Skeletal muscle tissue (tissue), 5 donors: ENCODE measurements around the gene GNAI3. TPM values are rescaled to one million over a fixed set of nuclear protein-coding genes. Genes with fewer than 3 reads are reported as not detected.

Experiments
- H3K27ac ChIP-seq: one replicate; pipeline ENCODE4 v1.7.0; 2013; ENCODE audit warnings: mild to moderate bottlenecking, low read depth, low read length, inconsistent platforms
- H3K27me3 ChIP-seq, 3 donors: one replicate each; pipeline ENCODE4 v1.7.0; 2013; ENCODE audit warnings: low read length in 3 of 3; ENCODE audit not compliant: control insufficient read depth in 3 of 3, insufficient read depth in 3 of 3
- H3K36me3 ChIP-seq, 3 donors: one replicate each; pipeline ENCODE4 v1.7.0; 2013; ENCODE audit warnings: low read length in 3 of 3; ENCODE audit not compliant: control insufficient read depth in 3 of 3, insufficient read depth in 3 of 3
- H3K4me1 ChIP-seq, 3 donors: one replicate each; pipeline ENCODE4 v1.7.0; 2013; ENCODE audit warnings: low read length in 3 of 3, mild to moderate bottlenecking in 3 of 3; ENCODE audit not compliant: control insufficient read depth in 3 of 3, insufficient read depth in 3 of 3
- H3K4me3 ChIP-seq, 3 donors: one replicate each; pipeline ENCODE4 v1.7.0; 2013; ENCODE audit warnings: low read length in 3 of 3
- H3K9ac ChIP-seq, 3 donors: one replicate each; pipeline ENCODE4 v1.7.0; 2013; ENCODE audit warnings: low read length in 3 of 3, mild to moderate bottlenecking in 3 of 3, moderate library complexity in 2 of 3, low read depth in 1 of 3
- H3K9me3 ChIP-seq, 3 donors: one replicate each; pipeline ENCODE4 v1.7.0; 2013; ENCODE audit warnings: low read length in 3 of 3; ENCODE audit not compliant: control insufficient read depth in 3 of 3
- small RNA-seq: library from RNA; depleted of rRNA; stranded (forward); fragments of <200 nt; gene quantifications from one replicate; pipeline ENCODE3, GENCODE V24; 2014
- total RNA-seq: library from RNA; depleted of rRNA; stranded (reverse); fragments of >200 nt; gene quantifications from one replicate; pipeline ENCODE4 v1.2.3, GENCODE V29; 2014
- donor health status: Osteomylitis.

GNAI3 gene
- total RNA-seq, 1 donor from 2014 or later: 8.4 TPM

- peak within 1 kb of the TSS; percentile 71 to 81 (median 80) for H3K9ac ChIP-seq
- H3K27ac ChIP-seq: peak within 1 kb of the TSS; percentile 68
- H3K4me3 ChIP-seq: peak within 1 kb of the TSS; percentile 70 to 74 (median 72)
Measured at GRCh38 chr1:109667452-109668122, 119.2 kb downstream of the GNAI3 start, which contains the start of gene GSTM2. Gene GSTM2, plus strand, starts transcription at chr1:109668057. Its CDS starts 59 bp downstream, at chr1:109668116.

More at GRCh38 chr1:109667452-109668122, 119.2 kb downstream of the GNAI3 start, which contains the start of gene GSTM2:
- Histone ChIP-seq H3K36me3 (peaks cover 6 to 17% (median 13%) of the 10 kb centered on the region in 3 donors), H3K9me3 (no peaks in the 10 kb centered on the region), H3K4me1 (peaks cover 8 to 21% (median 11%) of the 10 kb centered on the region in 3 donors), H3K27me3 (no peaks in the 10 kb centered on the region)

Small RNA genes lying within 50 kb of the gene (small RNA-seq; reads per million reads assigned to genes)
- gene RNU6V: not detected

Other genes with a start within 250 kb of the GNAI3 start
- under 0.01 TPM for gene MYBPHL, start 241.6 kb upstream of the GNAI3 start, total RNA-seq
- gene SORT1, start 150.7 kb upstream of the GNAI3 start, total RNA-seq: 22.4 TPM
- gene PSMA5, start 122.2 kb upstream of the GNAI3 start, total RNA-seq: 28.2 TPM
- 38.6 TPM for gene SYPL2, start 82.1 kb upstream of the GNAI3 start, total RNA-seq
- 3.1 TPM for gene ATXN7L2, start 64.7 kb upstream of the GNAI3 start, total RNA-seq
- 4.2 TPM for gene CYB561D1, start 54.5 kb upstream of the GNAI3 start, total RNA-seq
- 8.4 TPM for gene AMIGO1, start 38.9 kb upstream of the GNAI3 start, total RNA-seq
- 0.52 TPM for gene GPR61, start 8.7 kb upstream of the GNAI3 start, total RNA-seq
- not detected for gene GNAT2, start 71.0 kb downstream of the GNAI3 start, total RNA-seq
- gene AMPD2, start 71.2 kb downstream of the GNAI3 start, total RNA-seq: 34.4 TPM
- gene GSTM4, start 107.5 kb downstream of the GNAI3 start, total RNA-seq: 10.4 TPM
- 32.9 TPM for gene GSTM2, start 119.4 kb downstream of the GNAI3 start, total RNA-seq
- gene GSTM1, start 139.2 kb downstream of the GNAI3 start, total RNA-seq: 16.7 TPM
- 11.5 TPM for gene GSTM5, start 163.6 kb downstream of the GNAI3 start, total RNA-seq
- gene GSTM3, start 192.4 kb downstream of the GNAI3 start, total RNA-seq: 24.5 TPM
- not detected for gene EPS8L3, start 215.3 kb downstream of the GNAI3 start, total RNA-seq